Measurements from ENCODE around the gene PODXL.

Gene PODXL

DNA sequence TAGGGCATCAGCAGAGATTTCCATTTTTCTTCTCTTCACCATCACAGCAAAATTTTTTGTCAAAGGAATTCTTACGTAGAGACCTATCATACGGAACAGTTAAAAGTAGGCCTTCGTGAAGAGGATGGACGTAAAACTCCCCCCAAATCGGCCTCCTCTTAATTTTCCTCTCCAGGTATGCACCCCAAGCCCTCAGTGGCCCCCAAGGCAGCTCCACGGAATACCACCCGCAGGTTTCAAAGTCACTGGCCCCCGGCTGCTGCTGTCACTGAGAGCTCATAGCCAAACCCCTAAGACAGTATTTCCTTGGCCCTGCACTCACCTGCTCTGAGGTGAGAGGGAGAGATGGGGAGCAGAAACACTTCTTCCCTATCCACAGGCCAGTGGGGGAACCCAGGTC lies 8.8 kb downstream of the PODXL start:
- WGBS (ENCODE audit: insufficient coverage), result 93% methylated on average over 8 of the region's 8 CpGs
- Histone ChIP-seq H3K4me1 (ENCODE audit: control extremely low read depth in 1 of 4, control insufficient read depth in 4 of 4, insufficient read depth in 4 of 4, low read length in 3 of 4) (peaks cover 0 to 8% (median 5%) of the 10 kb centered on the region in 4 experiments), H3K27ac (ENCODE audit: insufficient read depth in 1 of 2, low read depth in 1 of 2, low read length in 2 of 2, poor library complexity in 1 of 2, severe bottlenecking in 2 of 2) (no peak overlapping the region), H3K4me3 (ENCODE audit: control insufficient read depth in 1 of 7, extremely low read depth in 1 of 7, insufficient read depth in 4 of 7, low read depth in 2 of 7, low read length in 6 of 7) (no peak overlapping the region), H3K36me3 (ENCODE audit: control insufficient read depth in 4 of 4, insufficient read depth in 4 of 4, low read length in 3 of 4) (no peaks in the 10 kb centered on the region), H3K9me3 (ENCODE audit: control extremely low read depth in 1 of 5, control insufficient read depth in 4 of 5, insufficient read depth in 2 of 5, low read depth in 1 of 5, low read length in 4 of 5) (peaks cover 0 to 5% (median 0%) of the 10 kb centered on the region in 5 experiments), H3K27me3 (replicated peaks in 2 of 5; ENCODE audit: control insufficient read depth in 4 of 5, insufficient read depth in 5 of 5, low read length in 4 of 5) (peaks cover 0 to 5% (median 0%) of the 10 kb centered on the region in 5 experiments)
- ChIA-PET CTCF (interaction anchor here (0.8 to 6.3 kb wide), 7 partner anchors 7 to 109 kb away, joined by 3 to 41 read pairs (median 11); partner anchors contain the start of gene PODXL), POLR2A (no interaction called here)
- DNase-seq, result no peak

DNA sequence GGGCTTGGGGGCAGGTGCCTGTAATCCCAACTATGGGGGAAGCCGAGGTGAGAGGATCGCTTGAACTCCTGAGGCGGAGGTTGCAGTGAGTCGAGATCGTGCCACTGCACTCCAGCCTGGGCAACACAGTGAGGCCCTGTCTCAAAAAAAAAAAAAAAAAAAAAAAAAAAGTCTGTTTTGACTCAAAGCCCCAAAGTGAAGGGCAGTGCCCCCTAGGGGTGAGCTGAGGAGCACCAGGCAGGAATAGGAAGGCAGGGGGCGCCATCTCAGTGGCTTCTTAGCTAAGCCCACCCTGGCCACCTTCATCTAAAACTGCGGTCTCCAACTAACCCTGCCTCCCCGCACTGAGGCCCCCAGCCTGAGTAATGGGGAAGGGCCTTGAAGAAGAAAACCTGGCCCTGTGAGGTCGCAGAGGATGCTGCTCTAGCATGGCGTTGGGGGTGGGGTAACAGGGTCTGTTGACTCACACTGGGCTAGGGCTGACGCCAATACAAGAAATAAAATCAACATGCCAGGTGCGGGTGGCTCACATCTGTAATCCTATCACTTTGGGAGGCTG lies 9.8 kb downstream of the PODXL start:
- POLR2A ChIA-PET, result no interaction called here
- no peaks in the 10 kb centered on the region for H3K36me3 ChIP-seq (ENCODE audit: control insufficient read depth in 4 of 4, insufficient read depth in 4 of 4, low read length in 3 of 4)
- H3K27ac ChIP-seq (ENCODE audit: insufficient read depth in 1 of 2, low read depth in 1 of 2, low read length in 2 of 2, poor library complexity in 1 of 2, severe bottlenecking in 2 of 2), result no peak overlapping the region
- H3K9me3 ChIP-seq (ENCODE audit: control extremely low read depth in 1 of 5, control insufficient read depth in 4 of 5, insufficient read depth in 2 of 5, low read depth in 1 of 5, low read length in 4 of 5), result peaks cover 0 to 5% (median 0%) of the 10 kb centered on the region in 5 experiments
- DNase-seq, result peak; percentile 77 to 81 (median 79)
- CTCF ChIA-PET, result interaction anchor here (0.6 to 6.3 kb wide), 17 partner anchors 8 to 661 kb away, joined by 3 to 41 read pairs (median 4); partner anchors contain the start of gene PODXL
- peaks cover 0 to 8% (median 5%) of the 10 kb centered on the region in 4 experiments for H3K4me1 ChIP-seq (ENCODE audit: control extremely low read depth in 1 of 4, control insufficient read depth in 4 of 4, insufficient read depth in 4 of 4, low read length in 3 of 4)
- H3K4me3 ChIP-seq (ENCODE audit: control insufficient read depth in 1 of 7, extremely low read depth in 1 of 7, insufficient read depth in 4 of 7, low read depth in 2 of 7, low read length in 6 of 7), result no peak overlapping the region
- WGBS (ENCODE audit: insufficient coverage), result 91% methylated on average over 10 of the region's 12 CpGs
- peaks cover 0 to 5% (median 0%) of the 10 kb centered on the region in 5 experiments for H3K27me3 ChIP-seq (replicated peaks in 2 of 5; ENCODE audit: control insufficient read depth in 4 of 5, insufficient read depth in 5 of 5, low read length in 4 of 5)

DNA sequence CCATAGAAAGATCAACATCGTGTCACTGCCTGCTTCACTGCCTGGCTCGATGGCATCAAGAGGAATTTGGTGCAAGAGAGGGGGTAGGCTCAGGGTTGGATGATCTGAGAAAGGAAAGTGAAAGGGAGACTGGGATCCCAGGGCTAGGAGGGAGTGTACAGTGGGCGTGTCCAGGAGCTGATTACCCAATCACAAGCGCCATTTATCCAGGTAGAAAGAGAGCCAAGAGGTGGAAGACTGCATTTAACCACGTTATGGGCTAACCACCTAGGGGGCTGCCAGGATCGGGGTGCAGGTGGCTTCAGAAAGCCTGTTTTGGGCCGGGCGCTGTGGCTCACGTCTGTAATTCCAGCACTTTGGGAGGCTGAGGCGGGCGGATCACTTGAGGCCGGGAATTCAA lies 10.3 kb downstream of the PODXL start:
- Histone ChIP-seq H3K4me3 (ENCODE audit: control insufficient read depth in 1 of 7, extremely low read depth in 1 of 7, insufficient read depth in 4 of 7, low read depth in 2 of 7, low read length in 6 of 7) (no peak overlapping the region), H3K4me1 (ENCODE audit: control extremely low read depth in 1 of 4, control insufficient read depth in 4 of 4, insufficient read depth in 4 of 4, low read length in 3 of 4) (peaks cover 0 to 8% (median 5%) of the 10 kb centered on the region in 4 experiments), H3K36me3 (ENCODE audit: control insufficient read depth in 4 of 4, insufficient read depth in 4 of 4, low read length in 3 of 4) (no peaks in the 10 kb centered on the region), H3K27ac (ENCODE audit: insufficient read depth in 1 of 2, low read depth in 1 of 2, low read length in 2 of 2, poor library complexity in 1 of 2, severe bottlenecking in 2 of 2) (no peak overlapping the region), H3K27me3 (replicated peaks in 2 of 5; ENCODE audit: control insufficient read depth in 4 of 5, insufficient read depth in 5 of 5, low read length in 4 of 5) (peaks cover 0 to 4% (median 0%) of the 10 kb centered on the region in 5 experiments), H3K9me3 (ENCODE audit: control extremely low read depth in 1 of 5, control insufficient read depth in 4 of 5, insufficient read depth in 2 of 5, low read depth in 1 of 5, low read length in 4 of 5) (peaks cover 0 to 5% (median 0%) of the 10 kb centered on the region in 5 experiments)
- POLR2A ChIA-PET, result no interaction called here
- peak in 2 of 3 donors; percentile 23 to 26 for DNase-seq
- WGBS (ENCODE audit: insufficient coverage), result 95% methylated on average over 8 of the region's 12 CpGs
- CTCF ChIA-PET, result interaction anchor here (0.6 to 6.3 kb wide), 19 partner anchors 8 to 660 kb away, joined by 3 to 41 read pairs (median 3); partner anchors contain the start of gene PODXL

DNA sequence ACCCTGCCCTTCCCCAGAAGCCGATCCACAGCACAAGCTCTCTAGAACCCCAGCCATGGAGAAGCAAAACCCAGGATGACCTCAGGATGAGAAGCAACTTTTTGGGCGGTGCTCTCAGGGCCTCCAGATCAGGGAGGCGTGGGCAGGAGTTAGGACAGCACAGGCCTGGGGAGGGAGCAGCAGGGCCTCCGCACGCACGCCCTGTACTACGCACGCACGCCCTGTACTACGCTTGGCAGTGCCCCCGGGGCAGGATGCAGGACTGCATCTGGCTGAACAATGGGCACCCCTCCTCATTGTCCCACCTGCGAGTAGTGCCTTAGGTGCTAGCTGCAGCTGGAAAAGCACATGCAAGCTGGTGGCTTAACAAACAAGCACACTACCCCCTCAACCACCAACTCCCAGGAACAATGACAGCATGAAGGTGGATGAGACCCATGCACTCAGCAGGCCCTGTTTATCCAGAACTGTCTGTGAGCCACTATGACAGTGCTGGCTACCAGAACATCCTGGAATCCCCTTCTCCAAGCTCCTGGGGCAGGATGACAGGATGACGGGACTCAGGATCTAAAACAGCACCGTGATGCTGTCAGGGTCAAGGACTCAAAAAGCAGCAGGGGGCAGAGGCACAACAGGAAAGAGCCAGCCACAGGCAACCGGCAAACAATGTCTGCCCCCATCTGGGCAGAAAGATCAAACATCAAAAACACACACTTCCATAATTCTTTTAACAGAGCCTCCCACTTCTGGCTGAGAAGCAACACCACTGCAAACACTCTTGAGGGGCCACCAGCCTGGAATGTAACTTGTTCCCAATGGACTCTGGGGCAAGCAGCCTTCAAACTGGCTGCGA lies 11.8 kb downstream of the PODXL start:
- peak; percentile 40 to 61 (median 50) for DNase-seq
- H3K4me1 ChIP-seq (ENCODE audit: control extremely low read depth in 1 of 4, control insufficient read depth in 4 of 4, insufficient read depth in 4 of 4, low read length in 3 of 4), result peaks cover 0 to 8% (median 5%) of the 10 kb centered on the region in 4 experiments
- ChIA-PET CTCF (interaction anchor here (0.8 to 6.3 kb wide), 12 partner anchors 8 to 112 kb away, joined by 3 to 41 read pairs (median 4); partner anchors contain the start of gene PODXL), POLR2A (no interaction called here)
- H3K27ac ChIP-seq (ENCODE audit: insufficient read depth in 1 of 2, low read depth in 1 of 2, low read length in 2 of 2, poor library complexity in 1 of 2, severe bottlenecking in 2 of 2), result no peak overlapping the region
- no peaks in the 10 kb centered on the region for H3K36me3 ChIP-seq (ENCODE audit: control insufficient read depth in 4 of 4, insufficient read depth in 4 of 4, low read length in 3 of 4)
- peaks cover 0 to 3% (median 0%) of the 10 kb centered on the region in 5 experiments for H3K9me3 ChIP-seq (ENCODE audit: control extremely low read depth in 1 of 5, control insufficient read depth in 4 of 5, insufficient read depth in 2 of 5, low read depth in 1 of 5, low read length in 4 of 5)
- no peaks in the 10 kb centered on the region for H3K27me3 ChIP-seq (replicated peaks in 2 of 5; ENCODE audit: control insufficient read depth in 4 of 5, insufficient read depth in 5 of 5, low read length in 4 of 5)
- 83% methylated on average over 13 of the region's 16 CpGs for WGBS (ENCODE audit: insufficient coverage)
- no peak overlapping the region for H3K4me3 ChIP-seq (ENCODE audit: control insufficient read depth in 1 of 7, extremely low read depth in 1 of 7, insufficient read depth in 4 of 7, low read depth in 2 of 7, low read length in 6 of 7)

DNA sequence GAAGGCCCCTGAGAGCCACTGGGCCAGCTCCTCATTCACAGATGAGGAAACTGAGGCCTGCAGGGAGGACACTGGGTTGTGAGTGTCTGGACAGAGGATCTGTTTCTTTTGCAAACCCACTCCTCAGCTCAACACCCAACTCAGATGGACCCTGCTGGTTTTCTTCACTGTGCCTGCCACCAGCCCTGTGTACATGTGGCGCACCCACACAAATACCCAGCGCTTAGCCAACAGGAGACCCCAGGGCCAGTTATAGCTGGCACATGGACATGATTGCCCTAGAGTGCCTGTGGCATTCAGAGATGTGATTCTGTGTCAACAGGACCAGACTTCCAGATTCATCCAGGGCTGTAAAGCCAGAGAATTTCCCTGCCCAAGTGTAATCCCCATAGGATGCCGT lies 12.4 kb downstream of the PODXL start:
- ChIA-PET CTCF (interaction anchor here (0.6 to 6.3 kb wide), 7 partner anchors 10 to 112 kb away, joined by 3 to 41 read pairs (median 14); partner anchors contain the start of gene PODXL), POLR2A (interaction anchor here (0.6 kb wide), 1 partner anchor 21 kb away, joined by 4 read pairs; no protein-coding TSS in a partner anchor)
- Histone ChIP-seq H3K36me3 (ENCODE audit: control insufficient read depth in 4 of 4, insufficient read depth in 4 of 4, low read length in 3 of 4) (no peaks in the 10 kb centered on the region), H3K4me3 (ENCODE audit: control insufficient read depth in 1 of 7, extremely low read depth in 1 of 7, insufficient read depth in 4 of 7, low read depth in 2 of 7, low read length in 6 of 7) (no peak overlapping the region), H3K27me3 (replicated peaks in 2 of 5; ENCODE audit: control insufficient read depth in 4 of 5, insufficient read depth in 5 of 5, low read length in 4 of 5) (no peaks in the 10 kb centered on the region), H3K27ac (ENCODE audit: insufficient read depth in 1 of 2, low read depth in 1 of 2, low read length in 2 of 2, poor library complexity in 1 of 2, severe bottlenecking in 2 of 2) (no peak overlapping the region), H3K9me3 (ENCODE audit: control extremely low read depth in 1 of 5, control insufficient read depth in 4 of 5, insufficient read depth in 2 of 5, low read depth in 1 of 5, low read length in 4 of 5) (peaks cover 0 to 3% (median 0%) of the 10 kb centered on the region in 5 experiments), H3K4me1 (ENCODE audit: control extremely low read depth in 1 of 4, control insufficient read depth in 4 of 4, insufficient read depth in 4 of 4, low read length in 3 of 4) (peaks cover 0 to 8% (median 5%) of the 10 kb centered on the region in 4 experiments)
- no peak for DNase-seq
- 100% methylated on average over 3 of the region's 3 CpGs for WGBS (ENCODE audit: insufficient coverage)

DNA sequence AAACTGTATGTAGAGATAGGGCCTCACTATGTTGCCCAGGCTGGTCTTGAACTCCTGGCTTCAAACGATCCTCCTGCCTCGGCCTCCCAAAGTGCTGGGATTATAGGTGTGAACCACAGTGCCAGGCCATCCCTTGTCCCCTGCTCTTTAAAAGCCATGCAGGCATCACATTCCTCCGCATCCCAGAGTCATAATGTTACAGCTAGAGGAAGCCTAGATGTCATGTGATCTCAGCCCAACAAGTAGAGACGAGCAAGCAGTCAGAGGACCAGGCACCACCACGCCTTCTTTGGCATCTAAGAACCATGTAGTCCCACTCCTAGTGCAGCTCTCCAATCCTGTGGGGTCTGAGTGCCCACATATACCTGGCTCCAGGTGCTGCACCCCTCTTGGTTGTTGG lies 13.1 kb downstream of the PODXL start:
- Histone ChIP-seq H3K27ac (ENCODE audit: insufficient read depth in 1 of 2, low read depth in 1 of 2, low read length in 2 of 2, poor library complexity in 1 of 2, severe bottlenecking in 2 of 2) (no peak overlapping the region), H3K27me3 (replicated peaks in 2 of 5; ENCODE audit: control insufficient read depth in 4 of 5, insufficient read depth in 5 of 5, low read length in 4 of 5) (no peaks in the 10 kb centered on the region), H3K4me1 (ENCODE audit: control extremely low read depth in 1 of 4, control insufficient read depth in 4 of 4, insufficient read depth in 4 of 4, low read length in 3 of 4) (peaks cover 0 to 8% (median 5%) of the 10 kb centered on the region in 4 experiments), H3K9me3 (ENCODE audit: control extremely low read depth in 1 of 5, control insufficient read depth in 4 of 5, insufficient read depth in 2 of 5, low read depth in 1 of 5, low read length in 4 of 5) (peaks cover 0 to under 1% (median 0%) of the 10 kb centered on the region in 5 experiments), H3K4me3 (ENCODE audit: control insufficient read depth in 1 of 7, extremely low read depth in 1 of 7, insufficient read depth in 4 of 7, low read depth in 2 of 7, low read length in 6 of 7) (no peak overlapping the region), H3K36me3 (ENCODE audit: control insufficient read depth in 4 of 4, insufficient read depth in 4 of 4, low read length in 3 of 4) (no peaks in the 10 kb centered on the region)
- no peak for DNase-seq
- POLR2A ChIA-PET, result interaction anchor here (0.6 kb wide), 1 partner anchor 20 kb away, joined by 4 read pairs; no protein-coding TSS in a partner anchor
- CTCF ChIA-PET, result interaction anchor here (0.6 to 6.3 kb wide), 6 partner anchors 9 to 330 kb away, joined by 3 to 41 read pairs (median 11); partner anchors contain the start of gene PODXL
- 90% methylated on average over 4 of the region's 5 CpGs for WGBS (ENCODE audit: insufficient coverage)

Measured in common myeloid progenitor, CD34-positive (primary cell).